DND-41 (cell line): Measurements from ENCODE around the gene PRRC2B.
"Not testable (repeated sequence)": the region's sequence is repeated elsewhere in the genome, so short reads cannot be mapped to it uniquely, and the experiment has no call there.

ENCODE experiments used
- ATAC-seq: fragments of 200-7000 bp; cut with Tn5 transposase; 3 replicates; pipeline ENCODE4 v1.9.1; 2021; ENCODE audit warnings: low read depth; ENCODE audit not compliant: insufficient read depth
- DNase-seq: peaks from one replicate; pipeline ENCODE4 v3.0.0-alpha.2; 2020
- H2AFZ ChIP-seq: 2 replicates; pipeline ENCODE4 v1.6.0; 2012; ENCODE audit warnings: low read depth, low read length
- H3K27ac ChIP-seq: 2 replicates; pipeline ENCODE4 v1.5.1; 2012; ENCODE audit warnings: low read length, inconsistent platforms
- H3K27me3 ChIP-seq: fragments of 200-600 bp; sonication (generic); 2 replicates; pipeline ENCODE4 v1.6.0; 2012; ENCODE audit warnings: low read length, mild to moderate bottlenecking, inconsistent platforms; ENCODE audit not compliant: insufficient read depth, poor library complexity
- H3K36me3 ChIP-seq: 2 replicates; pipeline ENCODE4 v1.5.1; 2012; ENCODE audit warnings: low read length, inconsistent platforms; ENCODE audit not compliant: insufficient read depth
- H3K4me1 ChIP-seq: 2 replicates; pipeline ENCODE4 v1.5.1; 2012; ENCODE audit warnings: mild to moderate bottlenecking, low read length; ENCODE audit not compliant: insufficient read depth
- H3K4me2 ChIP-seq: 2 replicates; pipeline ENCODE4 v1.6.0; 2012; ENCODE audit warnings: mild to moderate bottlenecking, moderate library complexity, low read length, inconsistent platforms; ENCODE audit not compliant: insufficient read depth
- H3K4me3 ChIP-seq, 2 experiments: fragments of 200-600 bp in 1 of 2; shearing (Covaris generic) in 1 of 2; 2 replicates each; pipeline ENCODE4 v1.5.1; 2012 to 2016; ENCODE audit warnings: inconsistent platforms in 2 of 2, low read length in 2 of 2, mild to moderate bottlenecking in 2 of 2, low read depth in 1 of 2, moderate library complexity in 1 of 2
- H3K79me2 ChIP-seq: 2 replicates; pipeline ENCODE4 v1.6.0; 2012; ENCODE audit warnings: low read length, inconsistent platforms; ENCODE audit not compliant: insufficient read depth
- H3K9ac ChIP-seq: 2 replicates; pipeline ENCODE4 v1.6.0; 2012; ENCODE audit warnings: low read depth, mild to moderate bottlenecking, inconsistent platforms, low read length, moderate library complexity
- H3K9me3 ChIP-seq: 2 replicates; pipeline ENCODE4 v1.5.1; 2012; ENCODE audit warnings: low read length, moderate library complexity, mild to moderate bottlenecking, inconsistent platforms; ENCODE audit not compliant: insufficient read depth, severe bottlenecking
- H4K20me1 ChIP-seq: 2 replicates; pipeline ENCODE4 v1.6.0; 2012; ENCODE audit warnings: low read length; ENCODE audit not compliant: insufficient read depth
- EZH2 ChIP-seq: IDR thresholded peaks from 3 replicates; pipeline ENCODE4 v1.6.1; 2012; ENCODE audit warnings: borderline replicate concordance, low read depth, mild to moderate bottlenecking, moderate library complexity, low read length, inconsistent platforms; ENCODE audit not compliant: severe bottlenecking
- TF ChIP-seq, protein P1 (sequence below): IDR thresholded peaks from 2 replicates; pipeline ENCODE4 v1.5.1; 2012; ENCODE audit warnings: borderline replicate concordance, low read length, moderate library complexity, mild to moderate bottlenecking; ENCODE audit not compliant: poor library complexity, severe bottlenecking; ENCODE audit errors: extremely low read depth

Gene PRRC2B

DNA sequence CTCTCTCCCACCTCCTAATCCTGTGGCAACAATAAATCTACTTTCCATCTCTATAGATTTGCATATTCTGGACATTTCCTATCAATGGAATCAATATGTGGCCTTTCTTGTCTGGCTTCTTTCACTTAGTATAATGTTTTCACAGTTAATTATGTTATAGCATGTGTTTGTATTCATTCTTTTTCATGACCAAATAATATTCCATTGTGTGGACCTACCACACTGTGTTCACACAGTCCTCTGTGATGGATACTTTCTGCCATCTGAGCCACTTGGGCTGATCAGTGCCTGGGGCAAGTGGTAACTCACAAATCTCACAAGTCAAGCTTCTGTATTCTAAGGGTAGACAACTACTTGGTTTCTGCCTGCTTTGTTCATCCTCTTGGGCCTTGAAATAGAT, 60.1 kb downstream of the PRRC2B start:
- H3K4me1 ChIP-seq: no peaks in the 10 kb centered on the region
- no peak overlapping the region for H3K27ac ChIP-seq
- TF ChIP-seq EZH2: no peak
- ATAC-seq (no peak), DNase-seq (no peak)
- no peaks in the 10 kb centered on the region for H3K27me3 ChIP-seq
- H3K36me3 ChIP-seq: peaks cover 92% of the 10 kb centered on the region
- no peak overlapping the region for H3K9ac ChIP-seq
- no peak overlapping the region for H2AFZ ChIP-seq
- no peak overlapping the region for H3K4me3 ChIP-seq
- H4K20me1 ChIP-seq: peaks cover 36% of the 10 kb centered on the region
- no peaks in the 10 kb centered on the region for H3K9me3 ChIP-seq
- H3K4me2 ChIP-seq: no peak overlapping the region
- peaks cover 51% of the 10 kb centered on the region for H3K79me2 ChIP-seq

DNA sequence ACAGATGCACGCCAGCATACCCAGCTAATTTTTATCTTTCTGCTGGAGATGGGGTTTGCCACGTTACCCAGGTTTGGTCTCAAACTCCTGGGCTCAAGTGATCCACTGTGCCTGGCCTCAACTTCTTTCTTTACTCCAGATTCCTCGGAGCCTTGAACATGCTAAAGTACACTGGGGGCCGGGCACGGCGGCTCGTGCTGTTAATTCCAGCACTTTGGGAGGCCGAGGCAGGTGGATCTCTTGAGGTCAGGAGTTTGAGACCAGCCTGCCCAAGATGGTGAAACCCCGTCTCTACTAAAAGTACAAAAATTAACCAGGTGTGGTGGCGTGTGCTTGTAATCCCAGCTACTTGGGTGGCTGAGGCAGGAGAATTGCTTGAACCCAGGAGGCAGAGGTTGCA, 61.8 kb downstream of the PRRC2B start:
- H3K4me1 ChIP-seq: not testable (repeated sequence)

DNA sequence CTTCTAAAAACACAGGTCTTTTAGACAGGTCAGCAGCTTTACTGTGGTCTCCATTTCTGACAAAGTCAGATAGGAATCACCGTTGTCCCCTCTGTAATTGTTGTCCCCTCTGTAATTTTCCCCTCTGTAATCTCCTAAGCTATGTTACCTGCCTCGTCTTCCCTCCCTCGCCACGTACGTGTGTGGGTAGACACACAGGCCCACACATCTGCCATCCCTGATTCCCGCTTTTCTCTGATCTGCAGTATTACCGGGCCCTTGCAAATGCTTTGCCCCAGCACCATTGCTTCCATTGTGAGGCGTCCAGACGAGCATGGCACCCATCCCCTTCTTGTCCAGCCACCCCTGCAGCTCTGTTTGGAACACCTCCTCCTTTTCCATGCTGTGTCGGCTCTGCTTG, 63.9 kb downstream of the PRRC2B start:
- Histone ChIP-seq H3K36me3 (peaks cover 94% of the 10 kb centered on the region), H3K79me2 (peaks cover 27% of the 10 kb centered on the region), H4K20me1 (peaks cover 36% of the 10 kb centered on the region)

More for the DNA sequence above, 61.8 kb downstream of the PRRC2B start:
- peaks cover 93% of the 10 kb centered on the region for H3K36me3 ChIP-seq
- H3K9me3 ChIP-seq, H3K27me3 ChIP-seq, H3K27ac ChIP-seq, ATAC-seq, H3K4me3 ChIP-seq, DNase-seq, H3K4me2 ChIP-seq, H3K9ac ChIP-seq, H2AFZ ChIP-seq: not testable (repeated sequence)
- peaks cover 33% of the 10 kb centered on the region for H4K20me1 ChIP-seq
- H3K79me2 ChIP-seq: peaks cover 43% of the 10 kb centered on the region

DNA sequence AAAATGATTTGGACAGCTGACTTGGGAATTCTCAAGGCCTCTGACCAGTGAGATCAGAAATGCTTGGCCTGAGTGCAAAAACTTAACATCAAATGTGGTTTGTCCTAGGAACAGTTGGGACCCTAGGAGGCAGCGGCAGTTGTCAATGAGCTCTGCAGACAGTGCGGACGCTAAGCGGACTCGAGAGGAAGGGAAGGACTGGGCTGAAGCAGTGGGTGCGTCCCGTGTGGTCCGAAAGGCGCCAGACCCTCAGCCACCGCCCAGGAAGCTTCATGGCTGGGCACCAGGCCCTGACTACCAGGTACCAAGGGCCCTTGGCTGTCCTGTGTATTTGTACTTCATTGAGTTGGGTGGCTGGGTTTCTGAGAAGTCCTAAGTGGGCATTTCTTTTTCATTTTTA, 65.2 kb downstream of the PRRC2B start:
- Histone ChIP-seq H4K20me1 (peaks cover 32% of the 10 kb centered on the region), H3K9me3 (no peaks in the 10 kb centered on the region), H3K4me2 (no peak overlapping the region), H3K79me2 (peaks cover 20% of the 10 kb centered on the region; the same call in 1 of the 2 replicates), H2AFZ (no peak overlapping the region), H3K4me3 (no peak overlapping the region), H3K36me3 (peaks cover 95% of the 10 kb centered on the region), H3K27me3 (no peaks in the 10 kb centered on the region), H3K4me1 (no peaks in the 10 kb centered on the region), H3K27ac (no peak overlapping the region), H3K9ac (no peak overlapping the region)
- ATAC-seq: no peak
- TF ChIP-seq, protein P1, sequence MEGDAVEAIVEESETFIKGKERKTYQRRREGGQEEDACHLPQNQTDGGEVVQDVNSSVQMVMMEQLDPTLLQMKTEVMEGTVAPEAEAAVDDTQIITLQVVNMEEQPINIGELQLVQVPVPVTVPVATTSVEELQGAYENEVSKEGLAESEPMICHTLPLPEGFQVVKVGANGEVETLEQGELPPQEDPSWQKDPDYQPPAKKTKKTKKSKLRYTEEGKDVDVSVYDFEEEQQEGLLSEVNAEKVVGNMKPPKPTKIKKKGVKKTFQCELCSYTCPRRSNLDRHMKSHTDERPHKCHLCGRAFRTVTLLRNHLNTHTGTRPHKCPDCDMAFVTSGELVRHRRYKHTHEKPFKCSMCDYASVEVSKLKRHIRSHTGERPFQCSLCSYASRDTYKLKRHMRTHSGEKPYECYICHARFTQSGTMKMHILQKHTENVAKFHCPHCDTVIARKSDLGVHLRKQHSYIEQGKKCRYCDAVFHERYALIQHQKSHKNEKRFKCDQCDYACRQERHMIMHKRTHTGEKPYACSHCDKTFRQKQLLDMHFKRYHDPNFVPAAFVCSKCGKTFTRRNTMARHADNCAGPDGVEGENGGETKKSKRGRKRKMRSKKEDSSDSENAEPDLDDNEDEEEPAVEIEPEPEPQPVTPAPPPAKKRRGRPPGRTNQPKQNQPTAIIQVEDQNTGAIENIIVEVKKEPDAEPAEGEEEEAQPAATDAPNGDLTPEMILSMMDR: no peak
- no peak for TF ChIP-seq EZH2
- DNase-seq: no peak

More for the DNA sequence above, 63.9 kb downstream of the PRRC2B start:
- Histone ChIP-seq H3K27me3 (no peaks in the 10 kb centered on the region), H2AFZ (no peak overlapping the region), H3K9ac (no peak overlapping the region), H3K27ac (no peak overlapping the region), H3K4me2 (no peak overlapping the region), H3K4me3 (no peak overlapping the region), H3K4me1 (no peaks in the 10 kb centered on the region), H3K9me3 (no peaks in the 10 kb centered on the region)
- ATAC-seq (no peak), DNase-seq (no peak)
- TF ChIP-seq EZH2: no peak
- TF ChIP-seq, protein P1: no peak
